GM15510 (cell line): ENCODE data around the gene FFAR1.

Experiments
- POLR2A ChIP-seq: IDR thresholded peaks from 3 replicates; pipeline ENCODE4 v1.6.1; 2011; ENCODE audit warnings: borderline replicate concordance; ENCODE audit not compliant: insufficient read length; ENCODE audit errors: extremely low read depth

The FFAR1 gene

DNA sequence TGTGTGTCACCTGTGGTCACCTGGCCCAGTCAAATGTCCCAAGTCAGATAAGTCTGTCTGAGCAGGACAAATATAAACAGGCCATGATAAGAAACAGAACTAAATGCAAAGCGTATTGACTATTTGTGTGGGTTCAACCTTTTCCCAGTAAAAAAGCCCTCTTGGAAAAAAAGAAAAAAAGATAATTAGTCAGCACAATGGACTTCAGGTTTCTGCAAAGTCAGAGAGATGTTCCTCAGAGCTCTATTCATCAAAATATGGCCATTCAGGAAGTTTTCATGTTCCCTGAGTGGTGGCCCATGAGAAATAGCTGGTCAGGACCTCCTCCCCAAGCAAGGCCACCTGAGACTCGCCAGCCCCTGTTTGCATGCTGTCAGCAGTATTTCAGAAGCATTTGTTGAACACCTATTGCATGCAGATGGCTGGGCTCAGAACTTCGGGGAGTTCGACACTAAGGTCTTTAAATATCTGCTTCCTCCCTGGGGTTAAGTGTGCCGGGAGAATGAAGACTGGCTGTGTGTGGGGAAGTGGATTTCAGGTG is 13.2 kb downstream of the FFAR1 start:
- no peak for TF ChIP-seq POLR2A

DNA sequence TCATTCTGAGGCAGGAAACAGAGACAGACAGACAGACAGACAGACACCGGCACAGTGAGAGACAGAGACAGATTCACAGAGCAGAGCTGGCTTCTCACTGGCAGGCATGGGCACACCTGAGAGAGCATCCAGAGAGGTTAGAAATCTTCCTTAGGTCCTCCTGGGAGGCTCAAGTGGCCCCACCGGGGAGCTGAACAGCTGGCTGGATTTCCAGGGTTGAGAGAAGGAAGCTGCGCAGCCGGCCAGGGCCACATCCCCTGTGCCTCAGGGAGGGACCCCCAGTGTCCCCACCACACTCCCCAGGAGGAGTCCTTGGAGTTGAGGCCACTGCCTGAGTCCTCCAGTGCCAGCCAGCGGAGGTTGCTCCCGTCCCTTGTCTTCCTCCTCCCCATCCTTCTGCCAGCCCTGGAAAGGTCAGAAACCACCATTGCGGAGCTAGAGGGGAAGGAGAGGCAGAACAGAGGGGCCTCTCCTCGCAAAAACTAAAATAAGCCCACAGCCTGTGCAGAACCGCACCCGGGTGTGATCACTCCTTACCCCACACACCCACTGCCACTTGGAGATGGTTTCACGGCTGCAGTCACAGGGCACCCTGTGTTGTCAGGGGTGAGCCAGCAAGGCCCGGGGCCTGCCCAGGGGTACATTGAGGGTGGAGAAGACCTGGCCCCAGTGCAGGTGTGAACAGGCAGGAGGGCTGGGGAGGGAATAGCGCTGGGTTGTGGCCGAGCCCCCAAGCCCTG is 14.7 kb downstream of the FFAR1 start:
- TF ChIP-seq POLR2A, result no peak

DNA sequence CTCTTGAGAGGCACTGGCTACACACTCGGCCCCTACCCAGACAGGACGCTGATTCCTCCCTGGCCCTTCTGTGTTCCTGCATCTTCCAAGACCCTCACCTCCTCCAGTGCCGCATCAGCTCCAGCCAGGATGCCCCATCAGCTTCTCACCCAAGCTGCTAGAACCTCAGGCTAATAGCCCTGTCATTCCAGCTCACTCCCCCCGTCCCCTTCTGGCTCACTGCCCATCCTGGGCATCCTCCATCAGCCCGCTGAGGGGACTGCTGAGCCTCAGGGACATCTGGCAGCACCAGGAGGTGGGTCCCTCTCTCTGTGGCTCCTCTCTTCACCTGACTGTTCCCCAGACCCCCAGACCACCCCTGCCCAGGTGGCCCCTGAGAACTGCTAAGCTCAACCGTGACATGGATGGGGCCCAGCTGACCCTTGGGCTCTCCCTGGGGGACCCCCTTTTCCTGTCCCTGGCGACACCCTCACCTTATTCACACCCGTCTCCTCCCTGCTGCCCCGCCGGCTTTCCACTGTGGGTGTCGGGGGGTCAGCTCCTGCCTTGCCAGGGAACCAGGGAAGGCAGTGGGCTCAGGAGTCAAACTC is 15.4 kb downstream of the FFAR1 start:
- no peak for TF ChIP-seq POLR2A

DNA sequence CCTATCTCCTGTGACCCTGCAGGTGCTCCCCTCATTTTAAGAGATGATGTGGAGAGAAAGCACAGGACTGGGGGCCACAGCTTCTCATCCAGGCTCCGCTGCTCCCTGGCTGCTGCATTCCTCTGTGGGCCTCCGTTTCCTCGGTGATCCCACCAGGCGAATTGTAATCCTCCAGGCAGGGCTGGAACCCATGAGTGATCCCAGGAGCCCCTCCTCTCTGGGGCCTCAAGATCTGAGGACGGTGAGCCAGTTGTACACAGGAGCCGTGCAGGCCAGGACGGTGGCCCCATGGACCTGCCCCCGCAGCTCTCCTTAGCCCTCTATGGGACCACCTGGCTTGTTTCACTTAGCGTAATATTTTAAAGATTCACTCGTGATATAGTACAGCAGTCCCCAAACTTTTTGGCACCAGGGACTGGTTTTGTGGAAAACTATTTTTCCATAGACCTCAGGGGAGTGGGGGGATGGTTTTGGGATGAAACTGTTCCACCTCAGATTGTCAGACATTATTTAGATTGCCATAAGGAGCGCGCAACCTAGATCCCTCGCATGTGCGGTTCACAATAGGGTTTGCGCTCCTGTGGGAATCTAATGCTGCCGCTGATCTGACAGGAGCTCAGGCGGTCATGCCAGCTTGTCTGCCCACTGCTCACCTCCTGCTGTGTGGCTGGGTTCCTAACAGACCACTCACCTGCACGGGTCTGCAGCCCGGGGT is 16.2 kb downstream of the FFAR1 start:
- TF ChIP-seq POLR2A, result no peak

DNA sequence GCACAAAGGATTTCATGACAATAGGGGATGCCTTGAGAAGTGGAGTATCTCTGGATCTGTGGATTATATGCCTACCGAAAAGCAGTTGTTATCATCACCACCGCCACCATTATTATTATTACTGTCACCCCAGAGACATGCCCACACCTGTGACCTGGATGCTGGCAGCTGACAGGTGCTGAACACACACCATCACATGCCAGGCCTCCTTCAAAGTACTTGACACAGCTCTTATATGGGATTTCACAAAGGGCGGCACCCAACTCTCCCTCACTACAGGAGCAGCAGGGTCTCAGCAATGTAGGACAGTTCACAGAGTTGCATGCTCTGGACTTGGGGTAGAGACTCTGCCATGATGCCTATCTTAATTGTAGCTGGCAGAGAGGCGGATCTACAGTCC is 17.6 kb downstream of the FFAR1 start:
- no peak for TF ChIP-seq POLR2A

DNA sequence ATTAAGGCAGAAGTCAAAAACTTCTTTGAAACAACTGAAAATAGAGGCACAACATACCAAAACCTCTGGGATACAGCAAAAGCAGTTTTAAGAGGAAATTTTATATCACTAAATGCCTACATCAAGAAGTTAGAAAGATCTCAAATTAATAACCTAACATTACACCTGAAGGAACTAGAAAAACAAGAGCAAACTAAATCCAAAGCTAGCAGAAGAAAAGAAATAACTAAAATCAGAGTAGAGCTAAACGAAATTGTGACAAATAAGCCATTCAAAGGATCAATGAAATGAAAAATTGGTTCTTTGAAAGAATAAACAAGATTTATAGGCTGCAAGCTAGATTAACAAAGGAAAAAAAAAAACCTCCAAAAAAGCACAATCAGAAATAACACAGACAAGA is 20.7 kb downstream of the FFAR1 start:
- no peak for TF ChIP-seq POLR2A

DNA sequence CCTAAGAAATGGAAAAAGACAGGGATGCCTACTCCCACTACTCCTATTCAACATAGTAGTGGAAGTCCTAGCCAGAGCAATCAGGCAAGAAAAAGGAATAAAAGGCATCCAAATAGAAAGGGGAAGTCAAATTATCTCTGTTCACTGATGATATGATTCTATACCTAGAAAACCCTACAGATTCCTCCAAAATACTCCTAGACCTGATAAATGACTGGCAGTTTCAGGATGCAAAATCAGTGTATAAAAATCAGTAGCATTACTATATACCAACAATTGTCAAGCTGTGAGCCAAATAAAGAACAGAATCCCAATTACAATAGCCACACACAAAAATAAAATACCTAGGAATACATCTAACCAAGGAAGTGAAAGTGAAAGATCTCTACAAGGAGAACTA is 21.8 kb downstream of the FFAR1 start:
- no peak for TF ChIP-seq POLR2A

DNA sequence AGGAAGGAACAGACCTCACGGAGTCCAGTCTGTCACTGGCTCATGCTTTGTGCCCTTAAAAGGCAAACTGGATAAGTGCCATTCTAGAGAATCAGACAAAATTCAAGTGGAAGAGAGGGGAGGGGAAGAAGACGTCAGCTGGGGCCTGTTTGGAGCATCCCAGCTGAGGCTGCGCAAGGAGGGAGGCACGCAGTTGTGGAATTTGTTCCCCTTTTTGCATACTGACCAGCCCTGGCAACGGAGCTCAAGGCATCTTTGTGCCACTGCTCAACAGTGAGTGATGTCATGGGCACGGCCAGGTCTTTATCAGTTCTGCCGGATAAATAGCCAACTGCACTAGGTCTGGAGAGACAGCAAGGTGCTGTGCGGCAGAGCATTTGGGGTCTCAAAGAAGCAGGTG is 23.0 kb downstream of the FFAR1 start, which contains the start of gene GPR42:
TSS of gene GPR42 (plus strand) at position 347 of the 400 bp plus-strand sequence. CDS start 292 bp downstream, outside the sequence.
- TF ChIP-seq POLR2A, result no peak

DNA sequence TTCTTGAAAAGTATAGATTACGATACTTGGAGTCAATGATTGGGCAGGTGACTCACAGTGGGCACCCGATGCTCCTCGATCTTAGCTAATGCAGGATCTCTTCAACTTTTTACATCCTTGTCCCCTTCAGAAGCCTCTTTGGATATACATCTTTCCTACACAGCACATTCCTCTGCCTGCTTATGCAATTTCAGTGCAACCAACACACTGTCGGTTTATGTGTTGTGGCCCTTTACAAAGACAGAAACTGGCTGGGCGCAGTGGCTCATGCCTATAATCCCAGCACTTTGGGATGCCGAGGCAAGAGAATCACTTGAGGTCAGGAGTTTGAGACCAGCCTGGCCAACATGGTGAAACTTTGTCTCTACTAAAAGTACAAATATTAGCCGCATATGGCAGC is 25.8 kb downstream of the FFAR1 start:
- no peak for TF ChIP-seq POLR2A

DNA sequence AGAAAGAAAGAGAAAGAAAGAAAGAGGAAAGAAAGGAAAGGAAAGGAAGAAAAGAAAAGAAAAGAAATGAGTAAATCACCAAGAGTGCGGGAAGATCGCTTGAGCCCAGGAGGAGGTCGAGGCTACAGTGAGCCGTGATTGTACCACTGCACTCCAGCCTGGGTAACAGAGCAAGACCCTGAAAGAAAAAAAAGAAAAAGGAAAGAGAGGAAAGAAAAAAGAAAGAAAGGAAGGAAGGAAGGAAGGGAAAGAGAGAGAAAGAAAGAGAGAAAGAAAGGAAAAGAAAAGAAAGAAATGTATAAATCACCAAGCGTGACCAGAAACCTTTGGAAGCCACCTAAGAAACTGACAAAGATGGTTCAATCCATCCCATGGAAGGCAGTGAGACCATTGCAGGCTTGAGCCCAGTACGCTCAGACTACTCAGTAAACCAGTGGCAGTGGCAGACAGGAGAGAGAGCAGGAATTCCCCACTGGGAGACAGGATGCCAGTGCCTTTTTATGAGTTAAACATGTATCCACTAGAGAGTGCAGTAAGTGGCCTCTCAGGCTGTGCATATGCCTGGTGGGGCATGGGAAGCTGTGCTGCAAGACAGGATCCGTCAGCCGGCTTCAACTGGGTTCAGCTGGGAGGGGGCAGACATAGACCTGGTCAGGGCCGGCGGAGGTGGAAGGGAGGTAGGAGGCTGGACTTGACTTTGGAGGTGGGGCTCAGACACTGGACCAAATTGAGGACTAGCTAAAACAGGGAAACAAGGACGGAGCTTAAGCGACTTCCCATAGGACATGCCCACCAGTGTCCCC is 28.0 kb downstream of the FFAR1 start:
- TF ChIP-seq POLR2A, result no peak

DNA sequence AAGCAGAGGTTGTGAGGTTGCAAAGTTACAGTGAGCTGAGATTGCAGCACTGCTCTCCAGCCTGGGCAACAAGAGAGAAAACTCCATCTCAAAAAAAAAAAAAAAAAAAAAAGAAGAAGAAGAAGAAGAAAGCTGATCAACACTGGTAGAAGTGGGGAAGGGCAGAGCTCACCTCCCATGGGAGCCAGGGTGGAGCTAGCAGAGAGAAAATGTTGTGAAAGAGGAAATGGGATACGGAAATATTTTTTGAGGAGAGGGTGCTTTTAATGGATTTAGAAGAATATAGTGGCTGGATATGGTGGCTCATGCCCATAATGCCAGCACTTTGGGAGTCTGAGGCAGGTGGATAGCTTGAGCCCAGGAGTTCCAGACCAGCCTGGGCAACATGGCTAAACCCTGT is 30.0 kb downstream of the FFAR1 start:
- no peak for TF ChIP-seq POLR2A

DNA sequence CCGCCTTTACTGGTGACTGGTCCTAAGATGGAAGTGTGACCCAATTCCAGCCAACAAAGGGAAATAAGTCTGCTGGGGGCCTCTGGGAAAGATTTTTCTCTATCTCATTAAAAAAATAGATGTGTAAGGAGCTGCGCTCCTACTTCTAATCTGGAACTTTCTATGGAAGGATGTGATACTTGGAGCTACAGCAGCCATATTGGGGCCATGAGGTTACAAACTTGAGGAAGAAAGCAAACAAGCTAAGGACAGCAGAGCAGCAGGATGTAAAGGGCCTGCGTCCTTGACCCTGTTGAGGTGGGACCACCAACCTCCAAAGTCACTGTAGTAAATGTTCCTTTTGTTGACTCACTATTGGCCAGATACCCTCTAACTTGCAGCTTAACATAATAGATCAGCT is 30.7 kb downstream of the FFAR1 start:
- TF ChIP-seq POLR2A, result no peak

DNA sequence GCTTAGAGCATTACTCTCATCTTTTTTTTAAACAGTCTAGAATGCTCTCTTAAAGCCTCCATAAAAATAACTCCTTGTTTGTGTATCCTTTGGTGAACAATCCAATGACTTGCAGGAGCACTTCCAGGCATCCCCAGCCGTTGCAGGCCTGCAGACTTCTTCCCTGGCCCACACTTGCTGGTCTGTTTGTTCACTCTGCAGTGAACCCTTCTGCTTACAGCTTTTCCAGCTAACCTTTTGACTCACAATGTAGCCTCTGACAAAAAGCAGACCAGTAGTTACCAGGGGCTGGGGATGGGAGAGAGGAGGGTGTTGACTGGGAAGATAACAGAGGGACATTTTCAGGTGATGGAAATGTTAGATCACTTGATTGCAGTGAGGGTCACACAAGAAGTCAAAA is 32.3 kb downstream of the FFAR1 start:
- no peak for TF ChIP-seq POLR2A

DNA sequence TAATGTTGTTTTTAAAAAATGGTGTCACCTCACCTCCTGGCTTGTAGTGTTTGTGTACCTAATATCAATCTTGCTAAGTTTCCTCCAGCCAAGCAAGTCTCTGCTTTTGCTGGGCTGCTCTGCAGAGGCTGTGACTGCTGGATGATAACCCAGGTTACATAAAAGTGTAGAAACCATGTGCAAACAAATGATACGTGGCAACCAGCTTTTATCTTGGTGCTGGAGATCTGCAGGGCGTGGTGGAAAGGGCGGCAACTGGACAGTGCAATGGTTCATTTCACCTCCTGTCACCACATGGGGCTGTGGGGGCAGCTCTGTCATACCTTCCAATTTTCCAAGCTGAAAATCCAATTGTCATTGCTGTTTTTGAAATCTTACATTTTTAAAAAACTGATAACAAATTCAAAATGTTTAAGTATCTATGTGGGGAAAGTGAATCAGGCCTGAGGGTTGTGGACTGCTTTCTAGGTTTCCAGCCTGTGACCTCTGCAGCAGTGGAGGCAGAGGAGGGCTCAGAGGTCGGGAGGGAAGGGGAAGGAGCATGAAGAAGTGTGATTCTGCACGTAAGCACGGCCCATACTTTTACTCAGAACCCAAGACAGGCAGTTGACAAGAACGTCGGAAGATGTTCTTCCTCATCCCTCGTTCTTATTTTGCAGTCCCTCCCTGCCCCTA is 32.9 kb downstream of the FFAR1 start:
- TF ChIP-seq POLR2A, result no peak
